Measurements from ENCODE around the gene CLCN3. TPM values are rescaled to one million over a fixed set of nuclear protein-coding genes. Genes with fewer than 3 reads are reported as not detected.

The CLCN3 gene
- total and polyA plus RNA-seq, 2 of the 13 experiments (the other 11 are each of a cell fraction or from before 2014, with no cell fraction given): 13.6 to 23.7 TPM

GRCh38 chr4:169668069-169668721 lies 47.8 kb downstream of the CLCN3 start (continued):
- TF ChIP-seq HNF1A (IDR thresholded peaks at IDR 0.05; ENCODE audit: low read depth): peak; percentile 93
- TF ChIP-seq HNF1A (CRISPR knock-in tag; IDR thresholded peaks at IDR 0.05; ENCODE audit: borderline replicate concordance): peak; percentile 94
- TF ChIP-seq RXRB (CRISPR knock-in tag; IDR thresholded peaks at IDR 0.05; ENCODE audit: borderline replicate concordance): peak; percentile 41; the same call in 1 of the 2 replicates
- no peak for TF ChIP-seq ZNF777 (CRISPR knock-in tag; IDR thresholded peaks at IDR 0.05)
- TF ChIP-seq ZNF235 (CRISPR knock-in tag; IDR thresholded peaks at IDR 0.05; ENCODE audit: borderline replicate concordance): no peak
- no peak for TF ChIP-seq HOXA3 (CRISPR knock-in tag; IDR thresholded peaks at IDR 0.05)
- TF ChIP-seq PHF8 (CRISPR knock-in tag; IDR thresholded peaks at IDR 0.05): no peak
- TF ChIP-seq PATZ1 (CRISPR knock-in tag; IDR thresholded peaks at IDR 0.05): peak; percentile 20; the same call in 1 of the 2 replicates
- no peak for TF ChIP-seq REL (CRISPR knock-in tag; conservative IDR thresholded peaks at IDR 0.05)
- TF ChIP-seq ZNF460 (CRISPR knock-in tag; IDR thresholded peaks at IDR 0.05; ENCODE audit: borderline replicate concordance): no peak
- TF ChIP-seq ZNF644 (CRISPR knock-in tag; IDR thresholded peaks at IDR 0.05; ENCODE audit: low read depth): 0 out of 2 replicates have a peak, but pooled peaks have one; percentile 24
- TF ChIP-seq ATRX (CRISPR knock-in tag; IDR thresholded peaks at IDR 0.05; ENCODE audit: borderline replicate concordance): no peak
- TF ChIP-seq REPIN1 (CRISPR knock-in tag; IDR thresholded peaks at IDR 0.05; ENCODE audit: borderline replicate concordance, low read depth): no peak
- TF ChIP-seq ZNF24 (IDR thresholded peaks at IDR 0.05): no peak
- TF ChIP-seq ISL2 (CRISPR knock-in tag; IDR thresholded peaks at IDR 0.05): no peak
- TF ChIP-seq HNF4A (CRISPR knock-in tag; IDR thresholded peaks at IDR 0.05): peak; percentile 58
- no peak for TF ChIP-seq ZBTB26 (CRISPR knock-in tag; IDR thresholded peaks at IDR 0.05; ENCODE audit: borderline replicate concordance)
- no peak for TF ChIP-seq AGO2 (optimal IDR thresholded peaks at IDR 0.05; ENCODE audit: low read depth, low read length)
- peak; percentile 71 for TF ChIP-seq HNF1B (CRISPR knock-in tag; IDR thresholded peaks at IDR 0.05)
- TF ChIP-seq SMAD3 (CRISPR knock-in tag; IDR thresholded peaks at IDR 0.05): no peak
- TF ChIP-seq ZKSCAN5 (CRISPR knock-in tag; IDR thresholded peaks at IDR 0.05): no peak

Measured in HepG2 (cell line).